ENCODE measurements around the gene ARHGEF12.

The ARHGEF12 gene

GRCh38 chr11:120431633-120432032, 95.4 kb downstream of the ARHGEF12 start:
- no peak for DNase-seq

GRCh38 chr11:120432056-120433018, 96.1 kb downstream of the ARHGEF12 start:
- no peak for DNase-seq

- DNase-seq, result no peak
These were observed 105.4 kb downstream of the ARHGEF12 start for GRCh38 chr11:120441592-120441991.

GRCh38 chr11:120442031-120442430, 105.8 kb downstream of the ARHGEF12 start:
- DNase-seq, result no peak

- DNase-seq, result no peak
These were observed 110.6 kb downstream of the ARHGEF12 start for GRCh38 chr11:120446802-120447201.

GRCh38 chr11:120448240-120448639, 112.0 kb downstream of the ARHGEF12 start:
- no peak for DNase-seq

- no peak for DNase-seq
These were observed 119.3 kb downstream of the ARHGEF12 start for GRCh38 chr11:120455487-120455886.

GRCh38 chr11:120457996-120458395, 121.8 kb downstream of the ARHGEF12 start:
- DNase-seq, result no peak

- no peak for DNase-seq
These were observed 126.6 kb downstream of the ARHGEF12 start for GRCh38 chr11:120462825-120463224.

- DNase-seq, result no peak
These were observed 129.8 kb downstream of the ARHGEF12 start for GRCh38 chr11:120465921-120466534.

- no peak for DNase-seq
These were observed 131.4 kb downstream of the ARHGEF12 start for GRCh38 chr11:120467627-120468026.

GRCh38 chr11:120471131-120471530, 134.9 kb downstream of the ARHGEF12 start:
- DNase-seq, result no peak

- no peak for DNase-seq
These were observed 135.8 kb downstream of the ARHGEF12 start for GRCh38 chr11:120471994-120472393.

GRCh38 chr11:120473503-120473902, 137.3 kb downstream of the ARHGEF12 start:
- DNase-seq, result no peak

- no peak for DNase-seq
These were observed 145.9 kb downstream of the ARHGEF12 start for GRCh38 chr11:120482149-120482548.

GRCh38 chr11:120484722-120485121, 148.5 kb downstream of the ARHGEF12 start:
- no peak for DNase-seq

GRCh38 chr11:120486138-120486537, 149.9 kb downstream of the ARHGEF12 start:
- no peak for DNase-seq

GRCh38 chr11:120489799-120490198, 153.6 kb downstream of the ARHGEF12 start:
- no peak for DNase-seq

GRCh38 chr11:120492486-120492885, 156.3 kb downstream of the ARHGEF12 start:
- DNase-seq, result no peak

- no peak for DNase-seq
These were observed 158.4 kb downstream of the ARHGEF12 start for GRCh38 chr11:120494595-120494994.

GRCh38 chr11:120499088-120499487, 162.9 kb downstream of the ARHGEF12 start:
- DNase-seq, result no peak

- no peak for DNase-seq
These were observed 163.6 kb downstream of the ARHGEF12 start for GRCh38 chr11:120499859-120500258.

- peak; percentile 28 for DNase-seq
These were observed 164.3 kb downstream of the ARHGEF12 start for GRCh38 chr11:120500414-120501071.

GRCh38 chr11:120501440-120501839, 165.2 kb downstream of the ARHGEF12 start:
- DNase-seq, result no peak

All from SHP77 treated with DMSO at 0.1 percent for 48 hours (cell line).